Measurements from ENCODE around the gene ADGRF1.

ADGRF1 gene

GRCh38 chr6:47070461-47070860 is 28.3 kb upstream of the ADGRF1 start:
- TF ChIP-seq FOXP2 (optimal IDR thresholded peaks at IDR 0.05; ENCODE audit: control extremely low read depth, extremely low read length, insufficient read depth) (no peak), EZH2 (IDR thresholded peaks at IDR 0.05) (no peak), POLR2AphosphoS5 (IDR thresholded peaks at IDR 0.05; ENCODE audit: borderline replicate concordance, low read depth, low read length) (no peak)
- Histone ChIP-seq H3K9ac (ENCODE audit: insufficient read length) (no peak overlapping the region), H3K9me3 (ENCODE audit: low read depth, low read length) (no peaks in the 10 kb centered on the region), H3K36me3 (ENCODE audit: insufficient read depth, low read length) (no peaks in the 10 kb centered on the region), H3K4me3 (no peak overlapping the region), H3K27ac (no peak overlapping the region)
- DNase-seq (ENCODE audit: low read depth, low spot score): no peak

- H3K9ac ChIP-seq (ENCODE audit: insufficient read length): no peak overlapping the region
- no peak for DNase-seq (ENCODE audit: low read depth, low spot score)
- H3K9me3 ChIP-seq (ENCODE audit: low read depth, low read length): no peaks in the 10 kb centered on the region
- no peaks in the 10 kb centered on the region for H3K36me3 ChIP-seq (ENCODE audit: insufficient read depth, low read length)
- H3K27ac ChIP-seq: no peak overlapping the region
- H3K4me3 ChIP-seq: no peak overlapping the region
- TF ChIP-seq EZH2 (IDR thresholded peaks at IDR 0.05) (no peak), POLR2AphosphoS5 (IDR thresholded peaks at IDR 0.05; ENCODE audit: borderline replicate concordance, low read depth, low read length) (no peak), FOXP2 (optimal IDR thresholded peaks at IDR 0.05; ENCODE audit: control extremely low read depth, extremely low read length, insufficient read depth) (no peak)
Observed at GRCh38 chr6:47069156-47069555, 27.0 kb upstream of the ADGRF1 start.

- H3K9ac ChIP-seq (ENCODE audit: insufficient read length): no peak overlapping the region
- no peaks in the 10 kb centered on the region for H3K36me3 ChIP-seq (ENCODE audit: insufficient read depth, low read length)
- DNase-seq (ENCODE audit: low read depth, low spot score): no peak
- TF ChIP-seq POLR2AphosphoS5 (IDR thresholded peaks at IDR 0.05; ENCODE audit: borderline replicate concordance, low read depth, low read length) (no peak), FOXP2 (optimal IDR thresholded peaks at IDR 0.05; ENCODE audit: control extremely low read depth, extremely low read length, insufficient read depth) (no peak), EZH2 (IDR thresholded peaks at IDR 0.05) (no peak)
- no peaks in the 10 kb centered on the region for H3K9me3 ChIP-seq (ENCODE audit: low read depth, low read length)
- no peak overlapping the region for H3K4me3 ChIP-seq
- H3K27ac ChIP-seq: no peak overlapping the region
Observed at GRCh38 chr6:47066418-47066817, 24.3 kb upstream of the ADGRF1 start.

GRCh38 chr6:47064274-47064673 is 22.1 kb upstream of the ADGRF1 start:
- TF ChIP-seq FOXP2 (optimal IDR thresholded peaks at IDR 0.05; ENCODE audit: control extremely low read depth, extremely low read length, insufficient read depth) (no peak), POLR2AphosphoS5 (IDR thresholded peaks at IDR 0.05; ENCODE audit: borderline replicate concordance, low read depth, low read length) (no peak), EZH2 (IDR thresholded peaks at IDR 0.05) (no peak)
- Histone ChIP-seq H3K4me3 (no peak overlapping the region), H3K36me3 (ENCODE audit: insufficient read depth, low read length) (no peaks in the 10 kb centered on the region), H3K9ac (ENCODE audit: insufficient read length) (no peak overlapping the region), H3K9me3 (ENCODE audit: low read depth, low read length) (no peaks in the 10 kb centered on the region), H3K27ac (no peak overlapping the region)
- DNase-seq (ENCODE audit: low read depth, low spot score): no peak

- H3K4me3 ChIP-seq: no peak overlapping the region
- H3K9me3 ChIP-seq (ENCODE audit: low read depth, low read length): no peaks in the 10 kb centered on the region
- no peak overlapping the region for H3K27ac ChIP-seq
- TF ChIP-seq FOXP2 (optimal IDR thresholded peaks at IDR 0.05; ENCODE audit: control extremely low read depth, extremely low read length, insufficient read depth) (no peak), POLR2AphosphoS5 (IDR thresholded peaks at IDR 0.05; ENCODE audit: borderline replicate concordance, low read depth, low read length) (no peak), EZH2 (IDR thresholded peaks at IDR 0.05) (no peak)
- H3K36me3 ChIP-seq (ENCODE audit: insufficient read depth, low read length): no peaks in the 10 kb centered on the region
- no peak overlapping the region for H3K9ac ChIP-seq (ENCODE audit: insufficient read length)
- DNase-seq (ENCODE audit: low read depth, low spot score): no peak
Observed at GRCh38 chr6:47062346-47062745, 20.2 kb upstream of the ADGRF1 start.

GRCh38 chr6:47061309-47062300 is 19.5 kb upstream of the ADGRF1 start:
- Histone ChIP-seq H3K36me3 (ENCODE audit: insufficient read depth, low read length) (no peaks in the 10 kb centered on the region), H3K9me3 (ENCODE audit: low read depth, low read length) (no peaks in the 10 kb centered on the region), H3K9ac (ENCODE audit: insufficient read length) (no peak overlapping the region), H3K4me3 (no peak overlapping the region), H3K27ac (no peak overlapping the region)
- TF ChIP-seq POLR2AphosphoS5 (IDR thresholded peaks at IDR 0.05; ENCODE audit: borderline replicate concordance, low read depth, low read length) (no peak), FOXP2 (optimal IDR thresholded peaks at IDR 0.05; ENCODE audit: control extremely low read depth, extremely low read length, insufficient read depth) (no peak), EZH2 (IDR thresholded peaks at IDR 0.05) (no peak)
- DNase-seq (ENCODE audit: low read depth, low spot score): no peak

GRCh38 chr6:47059216-47059885 is 17.2 kb upstream of the ADGRF1 start:
- Histone ChIP-seq H3K36me3 (ENCODE audit: insufficient read depth, low read length) (no peaks in the 10 kb centered on the region), H3K27ac (no peak overlapping the region), H3K9me3 (ENCODE audit: low read depth, low read length) (no peaks in the 10 kb centered on the region), H3K4me3 (no peak overlapping the region), H3K9ac (ENCODE audit: insufficient read length) (no peak overlapping the region)
- DNase-seq (ENCODE audit: low read depth, low spot score): no peak
- no peak for TF ChIP-seq POLR2AphosphoS5 (IDR thresholded peaks at IDR 0.05; ENCODE audit: borderline replicate concordance, low read depth, low read length)
- TF ChIP-seq EZH2 (IDR thresholded peaks at IDR 0.05): no peak
- TF ChIP-seq FOXP2 (optimal IDR thresholded peaks at IDR 0.05; ENCODE audit: control extremely low read depth, extremely low read length, insufficient read depth): no peak

GRCh38 chr6:47057830-47058540 is 15.9 kb upstream of the ADGRF1 start:
- TF ChIP-seq FOXP2 (optimal IDR thresholded peaks at IDR 0.05; ENCODE audit: control extremely low read depth, extremely low read length, insufficient read depth) (no peak), EZH2 (IDR thresholded peaks at IDR 0.05) (no peak), POLR2AphosphoS5 (IDR thresholded peaks at IDR 0.05; ENCODE audit: borderline replicate concordance, low read depth, low read length) (no peak)
- DNase-seq (ENCODE audit: low read depth, low spot score): no peak
- H3K27ac ChIP-seq: no peak overlapping the region
- H3K36me3 ChIP-seq (ENCODE audit: insufficient read depth, low read length): no peaks in the 10 kb centered on the region
- H3K9ac ChIP-seq (ENCODE audit: insufficient read length): no peak overlapping the region
- no peak overlapping the region for H3K4me3 ChIP-seq
- no peaks in the 10 kb centered on the region for H3K9me3 ChIP-seq (ENCODE audit: low read depth, low read length)
